Neural cell (in vitro differentiated cells): ENCODE measurements around the gene ZFP69B. TPM values are rescaled to one million over a fixed set of nuclear protein-coding genes. Genes with fewer than 3 reads are reported as not detected.

Source experiments
- H2AFZ ChIP-seq: fragments of 200-600, 300-800 bp; sonication (generic), shearing (Covaris generic); 2 replicates; pipeline ENCODE4 v1.6.0; 2014; ENCODE audit warnings: low read depth, mild to moderate bottlenecking, antibody characterized with exemption, low read length, moderate library complexity
- H3F3A ChIP-seq: fragments of 200-600 bp; shearing (Covaris generic); 2 replicates; pipeline ENCODE4 v1.6.1; 2016; ENCODE audit warnings: mild to moderate bottlenecking, moderate library complexity, mixed read lengths, antibody characterized with exemption, low read length; ENCODE audit not compliant: insufficient read depth, poor library complexity, severe bottlenecking
- H3K27ac ChIP-seq: fragments of 200-600, 300-800 bp; sonication (generic), shearing (Covaris generic); 2 replicates; pipeline ENCODE4 v1.5.1; 2014; ENCODE audit warnings: mild to moderate bottlenecking, low read length, moderate library complexity
- H3K27me3 ChIP-seq: fragments of 300-800, 200-600 bp; sonication (generic), shearing (Covaris generic); 2 replicates; pipeline ENCODE4 v1.6.0; 2014; ENCODE audit warnings: mild to moderate bottlenecking, low read depth, low read length, moderate library complexity; ENCODE audit not compliant: insufficient read depth
- H3K36me3 ChIP-seq: fragments of 300-800, 200-600 bp; sonication (generic), shearing (Covaris generic); 2 replicates; pipeline ENCODE4 v1.5.1; 2014; ENCODE audit warnings: mild to moderate bottlenecking, antibody characterized with exemption, low read length, moderate library complexity; ENCODE audit not compliant: insufficient read depth
- H3K4me2 ChIP-seq: fragments of 300-800, 200-600 bp; sonication (generic), shearing (Covaris generic); 2 replicates; pipeline ENCODE4 v1.6.0; 2014; ENCODE audit warnings: mild to moderate bottlenecking, low read length
- H3K4me3 ChIP-seq: fragments of 300-800, 200-600 bp; sonication (generic), shearing (Covaris generic); 2 replicates; pipeline ENCODE4 v1.5.1; 2014; ENCODE audit warnings: mild to moderate bottlenecking, low read length, moderate library complexity
- H3K79me2 ChIP-seq: fragments of 200-600 bp; shearing (Covaris generic); replicated peaks from 2 replicates; pipeline ENCODE4 v1.6.0; 2014; ENCODE audit warnings: mild to moderate bottlenecking, low read length, moderate library complexity; ENCODE audit not compliant: insufficient read depth
- H3K9ac ChIP-seq: fragments of 300-800, 200-600 bp; sonication (generic), shearing (Covaris generic); 2 replicates; pipeline ENCODE4 v1.6.1; 2016; ENCODE audit warnings: mild to moderate bottlenecking, low read length, mixed read lengths
- H3K9me2 ChIP-seq: fragments of 200-600 bp; shearing (Covaris generic); 2 replicates; pipeline ENCODE4 v1.6.1; 2016; ENCODE audit warnings: mild to moderate bottlenecking, low read length, mixed read lengths; ENCODE audit not compliant: insufficient read depth
- H3K9me3 ChIP-seq: fragments of 200-600, 300-800 bp; sonication (generic), shearing (Covaris generic); 2 replicates; pipeline ENCODE4 v1.6.1; 2016; ENCODE audit warnings: mild to moderate bottlenecking, mixed run types, low read length, moderate library complexity, mixed read lengths
- H4K20me1 ChIP-seq: fragments of 200-600 bp; shearing (Covaris generic); 2 replicates; pipeline ENCODE4 v1.6.1; 2016; ENCODE audit warnings: mild to moderate bottlenecking, mixed run types; ENCODE audit not compliant: insufficient read depth
- EP300 ChIP-seq: fragments of 450-650 bp; conservative IDR thresholded peaks from 2 replicates; pipeline ENCODE4 v1.6.1; 2014; ENCODE audit warnings: antibody characterized with exemption, mild to moderate bottlenecking, moderate library complexity; ENCODE audit not compliant: poor library complexity, severe bottlenecking
- EZH2 ChIP-seq: fragments of 200-600, 300-800 bp; shearing (Covaris generic), sonication (generic); IDR thresholded peaks from 2 replicates; pipeline ENCODE4 v1.6.1; 2014; ENCODE audit warnings: antibody characterized with exemption, low read length, borderline replicate concordance, mild to moderate bottlenecking; ENCODE audit not compliant: insufficient read depth, poor library complexity, severe bottlenecking
- MXI1 ChIP-seq: fragments of 450-650 bp; conservative IDR thresholded peaks from 2 replicates; pipeline ENCODE4 v1.6.1; 2014; ENCODE audit warnings: antibody characterized with exemption, mild to moderate bottlenecking; ENCODE audit not compliant: poor library complexity, severe bottlenecking
- POLR2AphosphoS5 ChIP-seq: IDR thresholded peaks from 2 replicates; pipeline ENCODE4 v1.6.1; 2012
- RAD21 ChIP-seq: fragments of 450-650 bp; conservative IDR thresholded peaks from 2 replicates; pipeline ENCODE4 v1.6.1; 2014; ENCODE audit warnings: antibody characterized with exemption, mild to moderate bottlenecking, moderate library complexity
- SMC3 ChIP-seq: fragments of 450-650 bp; conservative IDR thresholded peaks from 2 replicates; pipeline ENCODE4 v1.6.1; 2014; ENCODE audit warnings: antibody characterized with exemption, mild to moderate bottlenecking, moderate library complexity; ENCODE audit not compliant: poor library complexity
- TAF1 ChIP-seq: IDR thresholded peaks from 2 replicates; pipeline ENCODE4 v1.6.1; 2012; ENCODE audit warnings: low read depth
- polyA plus RNA-seq: library from polyadenylated mRNA; depleted of rRNA; stranded (reverse); fragments of >200 nt; gene quantifications from 2 replicates; pipeline ENCODE4 v1.2.3, GENCODE V29; 2014
- TF ChIP-seq, protein P1 (sequence below): IDR thresholded peaks from 2 replicates; pipeline ENCODE4 v1.6.1; 2012; ENCODE audit warnings: borderline replicate concordance
- TF ChIP-seq, protein P2 (sequence below): fragments of 450-650 bp; IDR thresholded peaks from 2 replicates; pipeline ENCODE4 v1.5.1; 2014; ENCODE audit warnings: antibody characterized with exemption, mild to moderate bottlenecking, moderate library complexity; ENCODE audit not compliant: poor library complexity, severe bottlenecking

The ZFP69B gene
- polyA plus RNA-seq, 1 donor from 2014 or later = 21.6 TPM

DNA sequence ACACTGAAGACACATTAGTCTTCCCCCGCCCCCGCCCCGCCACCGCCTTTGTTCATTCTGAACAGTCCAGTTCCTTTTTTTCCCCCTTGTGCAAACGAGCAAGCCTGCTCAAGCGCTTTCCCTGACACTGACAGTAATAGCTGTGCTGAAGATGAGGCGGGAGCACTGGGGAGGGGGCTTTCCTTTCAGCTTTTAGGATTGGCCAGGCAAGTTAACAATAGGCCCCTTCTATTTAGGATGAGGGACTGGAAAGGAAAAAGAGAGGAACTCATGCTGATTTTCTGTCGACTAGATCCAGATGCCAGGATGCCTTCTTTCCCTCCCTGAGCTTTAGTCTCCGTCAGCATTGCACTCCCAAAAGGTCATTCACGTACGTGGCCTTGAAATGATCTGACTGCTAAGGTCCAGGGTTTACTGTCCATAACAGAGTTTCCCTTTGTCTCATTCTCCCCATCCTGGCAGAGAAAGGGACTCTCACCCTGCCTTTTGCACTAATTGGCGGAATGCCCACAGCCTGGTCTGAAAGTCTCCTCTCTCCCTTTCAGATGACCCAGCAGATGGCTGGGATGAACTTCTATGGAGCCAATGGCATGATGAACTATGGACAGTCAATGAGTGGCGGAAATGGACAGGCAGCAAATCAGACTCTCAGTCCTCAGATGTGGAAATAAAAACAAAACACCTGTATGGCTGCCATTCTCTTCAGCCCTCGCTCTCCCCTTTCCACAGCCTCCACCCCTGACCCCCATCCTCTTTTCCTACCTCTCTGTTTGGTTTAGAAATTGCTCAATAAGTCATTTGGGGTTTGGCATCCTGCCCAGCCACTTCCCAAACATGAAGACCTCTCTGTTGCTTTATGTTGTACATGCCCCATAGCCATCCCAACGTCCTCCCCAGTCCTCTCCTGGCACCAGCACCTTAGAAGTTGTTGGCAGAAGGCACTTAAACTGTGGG lies 28.6 kb upstream of the ZFP69B start (continued):
- no peak for TF ChIP-seq SMC3

DNA sequence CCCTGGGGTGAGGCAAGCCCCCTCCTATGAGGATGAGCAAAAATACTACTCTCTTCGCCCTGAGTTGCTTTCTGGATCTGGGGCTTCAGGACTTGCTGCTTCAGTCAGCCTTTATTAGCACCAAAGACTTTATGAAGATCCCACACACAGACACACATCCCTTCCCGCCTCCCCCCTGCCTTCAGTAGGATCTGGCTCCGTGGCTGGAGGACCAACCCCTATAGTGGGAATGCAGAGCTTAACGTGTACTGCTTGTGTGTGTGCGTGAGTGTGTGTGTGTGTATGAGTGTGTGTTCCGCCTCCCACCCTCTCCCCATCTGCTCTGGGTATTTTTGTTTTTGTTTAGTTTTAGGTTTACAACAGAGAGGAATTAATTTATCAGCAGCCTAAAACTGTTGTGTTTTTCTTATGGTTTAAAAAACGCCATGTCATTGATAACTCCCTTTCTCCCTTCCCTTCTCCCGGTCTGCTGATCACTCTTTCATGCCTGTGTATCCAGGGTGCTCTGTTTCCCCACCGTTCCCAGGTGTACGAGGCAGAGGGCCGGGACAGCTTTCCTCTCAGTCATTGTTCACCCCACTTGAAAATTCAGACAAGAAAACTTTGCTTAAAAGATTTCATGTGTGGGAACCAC lies 27.5 kb upstream of the ZFP69B start:
- Histone ChIP-seq H3K27ac (no peak overlapping the region), H3K9me3 (no peaks in the 10 kb centered on the region), H3K9ac (no peak overlapping the region), H3K79me2 (no peaks in the 10 kb centered on the region), H4K20me1 (no peaks in the 10 kb centered on the region), H3F3A (no peaks in the 10 kb centered on the region), H3K4me3 (no peak overlapping the region), H3K9me2 (no peaks in the 10 kb centered on the region), H3K27me3 (no peaks in the 10 kb centered on the region), H2AFZ (no peak overlapping the region), H3K36me3 (peaks cover 15% of the 10 kb centered on the region), H3K4me2 (no peak overlapping the region)
- TF ChIP-seq EP300 = no peak
- TF ChIP-seq, protein P1, sequence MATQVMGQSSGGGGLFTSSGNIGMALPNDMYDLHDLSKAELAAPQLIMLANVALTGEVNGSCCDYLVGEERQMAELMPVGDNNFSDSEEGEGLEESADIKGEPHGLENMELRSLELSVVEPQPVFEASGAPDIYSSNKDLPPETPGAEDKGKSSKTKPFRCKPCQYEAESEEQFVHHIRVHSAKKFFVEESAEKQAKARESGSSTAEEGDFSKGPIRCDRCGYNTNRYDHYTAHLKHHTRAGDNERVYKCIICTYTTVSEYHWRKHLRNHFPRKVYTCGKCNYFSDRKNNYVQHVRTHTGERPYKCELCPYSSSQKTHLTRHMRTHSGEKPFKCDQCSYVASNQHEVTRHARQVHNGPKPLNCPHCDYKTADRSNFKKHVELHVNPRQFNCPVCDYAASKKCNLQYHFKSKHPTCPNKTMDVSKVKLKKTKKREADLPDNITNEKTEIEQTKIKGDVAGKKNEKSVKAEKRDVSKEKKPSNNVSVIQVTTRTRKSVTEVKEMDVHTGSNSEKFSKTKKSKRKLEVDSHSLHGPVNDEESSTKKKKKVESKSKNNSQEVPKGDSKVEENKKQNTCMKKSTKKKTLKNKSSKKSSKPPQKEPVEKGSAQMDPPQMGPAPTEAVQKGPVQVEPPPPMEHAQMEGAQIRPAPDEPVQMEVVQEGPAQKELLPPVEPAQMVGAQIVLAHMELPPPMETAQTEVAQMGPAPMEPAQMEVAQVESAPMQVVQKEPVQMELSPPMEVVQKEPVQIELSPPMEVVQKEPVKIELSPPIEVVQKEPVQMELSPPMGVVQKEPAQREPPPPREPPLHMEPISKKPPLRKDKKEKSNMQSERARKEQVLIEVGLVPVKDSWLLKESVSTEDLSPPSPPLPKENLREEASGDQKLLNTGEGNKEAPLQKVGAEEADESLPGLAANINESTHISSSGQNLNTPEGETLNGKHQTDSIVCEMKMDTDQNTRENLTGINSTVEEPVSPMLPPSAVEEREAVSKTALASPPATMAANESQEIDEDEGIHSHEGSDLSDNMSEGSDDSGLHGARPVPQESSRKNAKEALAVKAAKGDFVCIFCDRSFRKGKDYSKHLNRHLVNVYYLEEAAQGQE = no peak
- TF ChIP-seq RAD21 = no peak
- no peak for TF ChIP-seq TAF1

DNA sequence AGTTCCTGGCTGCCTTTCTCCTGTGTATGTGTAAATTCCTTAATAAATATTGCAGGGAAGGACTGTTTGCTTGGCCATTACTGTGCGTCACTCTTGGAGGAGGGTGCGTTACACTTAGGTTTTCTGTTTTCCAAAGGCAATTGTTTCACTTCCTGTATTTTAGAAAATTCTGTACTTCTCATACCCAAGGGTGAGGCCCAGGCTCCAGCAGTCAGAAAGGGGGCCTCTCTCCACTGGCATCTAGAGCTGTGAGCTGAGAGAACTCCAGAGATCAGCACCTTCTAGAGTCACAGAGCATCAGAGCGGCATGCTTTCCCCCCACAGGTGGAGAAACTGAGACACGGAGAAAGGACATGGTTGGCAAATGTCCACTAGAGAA lies 27.0 kb upstream of the ZFP69B start:
- Histone ChIP-seq H3K27ac (no peak overlapping the region), H4K20me1 (no peaks in the 10 kb centered on the region), H3K9ac (no peak overlapping the region), H3K9me3 (no peaks in the 10 kb centered on the region), H3K4me3 (no peak overlapping the region), H3F3A (no peaks in the 10 kb centered on the region), H3K36me3 (peaks cover 10% of the 10 kb centered on the region), H3K27me3 (no peaks in the 10 kb centered on the region), H2AFZ (no peak overlapping the region), H3K4me2 (no peak overlapping the region), H3K79me2 (no peaks in the 10 kb centered on the region), H3K9me2 (no peaks in the 10 kb centered on the region)
- TF ChIP-seq, protein P1 = no peak
- TF ChIP-seq RAD21 = no peak
- TF ChIP-seq, protein P2, sequence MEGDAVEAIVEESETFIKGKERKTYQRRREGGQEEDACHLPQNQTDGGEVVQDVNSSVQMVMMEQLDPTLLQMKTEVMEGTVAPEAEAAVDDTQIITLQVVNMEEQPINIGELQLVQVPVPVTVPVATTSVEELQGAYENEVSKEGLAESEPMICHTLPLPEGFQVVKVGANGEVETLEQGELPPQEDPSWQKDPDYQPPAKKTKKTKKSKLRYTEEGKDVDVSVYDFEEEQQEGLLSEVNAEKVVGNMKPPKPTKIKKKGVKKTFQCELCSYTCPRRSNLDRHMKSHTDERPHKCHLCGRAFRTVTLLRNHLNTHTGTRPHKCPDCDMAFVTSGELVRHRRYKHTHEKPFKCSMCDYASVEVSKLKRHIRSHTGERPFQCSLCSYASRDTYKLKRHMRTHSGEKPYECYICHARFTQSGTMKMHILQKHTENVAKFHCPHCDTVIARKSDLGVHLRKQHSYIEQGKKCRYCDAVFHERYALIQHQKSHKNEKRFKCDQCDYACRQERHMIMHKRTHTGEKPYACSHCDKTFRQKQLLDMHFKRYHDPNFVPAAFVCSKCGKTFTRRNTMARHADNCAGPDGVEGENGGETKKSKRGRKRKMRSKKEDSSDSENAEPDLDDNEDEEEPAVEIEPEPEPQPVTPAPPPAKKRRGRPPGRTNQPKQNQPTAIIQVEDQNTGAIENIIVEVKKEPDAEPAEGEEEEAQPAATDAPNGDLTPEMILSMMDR = no peak
- TF ChIP-seq SMC3 = no peak
- no peak for TF ChIP-seq MXI1
- no peak for TF ChIP-seq EZH2
- TF ChIP-seq POLR2AphosphoS5 = no peak
- no peak for TF ChIP-seq EP300
- TF ChIP-seq TAF1 = no peak
